ENCODE data around the gene LIMS1. TPM values are rescaled to one million over a fixed set of nuclear protein-coding genes. Genes with fewer than 3 reads are reported as not detected.
"Not testable (repeated sequence)": the region's sequence is repeated elsewhere in the genome, so short reads cannot be mapped to it uniquely, and the experiment has no call there.

LIMS1 gene
- total and polyA plus RNA-seq, 2 donors, result 27.1 to 28.5 TPM

DNA sequence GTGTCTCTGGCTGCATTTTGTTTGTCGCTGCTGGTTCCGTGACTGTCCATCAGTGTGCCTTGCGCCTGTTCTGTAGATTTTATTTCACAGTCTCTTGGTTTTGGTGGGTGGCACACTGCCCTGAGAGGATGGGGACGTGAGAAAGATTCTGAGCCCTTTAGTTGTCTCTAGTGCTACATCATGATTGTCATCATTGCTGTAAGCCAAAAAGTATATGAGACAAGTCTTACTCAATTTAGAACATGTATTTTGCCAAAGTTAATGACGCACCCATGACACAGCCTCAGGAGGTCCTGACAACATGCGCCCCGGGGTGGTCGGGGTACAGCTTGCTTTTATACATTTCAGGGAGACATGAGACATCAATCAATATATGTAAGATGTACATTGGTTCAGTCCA is 119.2 kb downstream of the LIMS1 start:
- not testable (repeated sequence) for H3K27me3 ChIP-seq (ENCODE audit: control insufficient read depth in 2 of 2, insufficient read depth in 1 of 2, low read length in 1 of 2); DNase-seq (ENCODE audit: low read depth in 6 of 9, low spot score in 9 of 9); H3K36me3 ChIP-seq (ENCODE audit: control insufficient read depth in 2 of 2, insufficient read depth in 2 of 2, low read length in 1 of 2); H3K9me3 ChIP-seq (ENCODE audit: control insufficient read depth in 2 of 2, insufficient read depth in 1 of 2, low read length in 1 of 2); H3K4me3 ChIP-seq (ENCODE audit: low read length in 2 of 2); H3K27ac ChIP-seq (ENCODE audit: low read depth in 1 of 2, low read length in 1 of 2)
- WGBS, result 97% methylated on average over 3 of the region's 8 CpGs
- H3K4me1 ChIP-seq (ENCODE audit: control insufficient read depth in 2 of 2, insufficient read depth in 2 of 2, low read length in 2 of 2), result peaks cover 0 to 13% of the 10 kb centered on the region in 2 donors

- H3K4me3 ChIP-seq (ENCODE audit: low read length in 2 of 2); H3K27ac ChIP-seq (ENCODE audit: low read depth in 1 of 2, low read length in 1 of 2); H3K36me3 ChIP-seq (ENCODE audit: control insufficient read depth in 2 of 2, insufficient read depth in 2 of 2, low read length in 1 of 2); DNase-seq (ENCODE audit: low read depth in 6 of 9, low spot score in 9 of 9); H3K27me3 ChIP-seq (ENCODE audit: control insufficient read depth in 2 of 2, insufficient read depth in 1 of 2, low read length in 1 of 2); H3K9me3 ChIP-seq (ENCODE audit: control insufficient read depth in 2 of 2, insufficient read depth in 1 of 2, low read length in 1 of 2): not testable (repeated sequence)
- H3K4me1 ChIP-seq (ENCODE audit: control insufficient read depth in 2 of 2, insufficient read depth in 2 of 2, low read length in 2 of 2), result peaks cover 0 to 13% of the 10 kb centered on the region in 2 donors
- 74% methylated on average over 5 of the region's 6 CpGs for WGBS
These were observed 119.6 kb downstream of the LIMS1 start for GRCh38 chr2:108653849-108654248.

DNA sequence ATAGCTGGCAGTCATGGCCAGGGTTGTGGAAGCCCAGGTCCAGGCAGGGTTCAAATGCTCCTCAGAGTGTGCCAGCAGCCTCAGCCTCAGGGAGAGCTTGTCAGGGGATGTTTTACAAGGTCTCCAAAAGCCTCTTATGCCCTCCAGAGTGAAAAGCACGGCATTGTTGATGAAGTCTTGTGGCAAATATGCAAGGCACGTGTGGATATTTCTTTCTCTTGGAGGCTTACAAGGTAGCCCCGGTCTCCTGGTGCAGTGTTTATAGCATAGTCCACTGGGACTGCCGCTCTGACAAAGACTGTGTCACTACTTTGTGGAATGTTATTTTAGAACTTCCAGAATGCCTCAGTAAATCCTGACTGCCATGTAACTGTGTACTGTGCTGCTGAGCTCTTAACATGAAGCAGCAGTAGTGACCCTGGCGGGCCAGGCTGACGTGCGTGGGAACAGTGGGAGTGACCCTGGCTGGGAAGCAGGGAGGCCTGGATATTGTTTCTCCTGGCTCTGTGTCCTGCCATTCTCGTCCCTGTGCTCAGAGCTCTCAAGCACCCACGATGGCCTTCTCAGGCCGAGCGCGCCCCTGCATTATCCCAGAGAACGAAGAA is 120.4 kb downstream of the LIMS1 start:
- H3K4me1 ChIP-seq (ENCODE audit: control insufficient read depth in 2 of 2, insufficient read depth in 2 of 2, low read length in 2 of 2), result peaks cover 0 to 13% of the 10 kb centered on the region in 2 donors
- WGBS, result 90% methylated on average over 10 of the region's 13 CpGs
- not testable (repeated sequence) for H3K9me3 ChIP-seq (ENCODE audit: control insufficient read depth in 2 of 2, insufficient read depth in 1 of 2, low read length in 1 of 2); H3K27me3 ChIP-seq (ENCODE audit: control insufficient read depth in 2 of 2, insufficient read depth in 1 of 2, low read length in 1 of 2); H3K36me3 ChIP-seq (ENCODE audit: control insufficient read depth in 2 of 2, insufficient read depth in 2 of 2, low read length in 1 of 2); H3K4me3 ChIP-seq (ENCODE audit: low read length in 2 of 2); DNase-seq (ENCODE audit: low read depth in 6 of 9, low spot score in 9 of 9); H3K27ac ChIP-seq (ENCODE audit: low read depth in 1 of 2, low read length in 1 of 2)

- H3K27ac ChIP-seq (ENCODE audit: low read depth in 1 of 2, low read length in 1 of 2); DNase-seq (ENCODE audit: low read depth in 6 of 9, low spot score in 9 of 9); H3K9me3 ChIP-seq (ENCODE audit: control insufficient read depth in 2 of 2, insufficient read depth in 1 of 2, low read length in 1 of 2); H3K36me3 ChIP-seq (ENCODE audit: control insufficient read depth in 2 of 2, insufficient read depth in 2 of 2, low read length in 1 of 2); H3K27me3 ChIP-seq (ENCODE audit: control insufficient read depth in 2 of 2, insufficient read depth in 1 of 2, low read length in 1 of 2); H3K4me3 ChIP-seq (ENCODE audit: low read length in 2 of 2): not testable (repeated sequence)
- H3K4me1 ChIP-seq (ENCODE audit: control insufficient read depth in 2 of 2, insufficient read depth in 2 of 2, low read length in 2 of 2), result peaks cover 0 to 13% of the 10 kb centered on the region in 2 donors
- no CpG with 5 or more reads among the region's 13 CpGs for WGBS
These were observed 121.0 kb downstream of the LIMS1 start for GRCh38 chr2:108655270-108655669.

GRCh38 chr2:108656282-108656681 is 122.0 kb downstream of the LIMS1 start:
- not testable (repeated sequence) for H3K4me3 ChIP-seq (ENCODE audit: low read length in 2 of 2); H3K9me3 ChIP-seq (ENCODE audit: control insufficient read depth in 2 of 2, insufficient read depth in 1 of 2, low read length in 1 of 2); H3K27me3 ChIP-seq (ENCODE audit: control insufficient read depth in 2 of 2, insufficient read depth in 1 of 2, low read length in 1 of 2); H3K4me1 ChIP-seq (ENCODE audit: control insufficient read depth in 2 of 2, insufficient read depth in 2 of 2, low read length in 2 of 2); H3K36me3 ChIP-seq (ENCODE audit: control insufficient read depth in 2 of 2, insufficient read depth in 2 of 2, low read length in 1 of 2); DNase-seq (ENCODE audit: low read depth in 6 of 9, low spot score in 9 of 9); H3K27ac ChIP-seq (ENCODE audit: low read depth in 1 of 2, low read length in 1 of 2)

DNA sequence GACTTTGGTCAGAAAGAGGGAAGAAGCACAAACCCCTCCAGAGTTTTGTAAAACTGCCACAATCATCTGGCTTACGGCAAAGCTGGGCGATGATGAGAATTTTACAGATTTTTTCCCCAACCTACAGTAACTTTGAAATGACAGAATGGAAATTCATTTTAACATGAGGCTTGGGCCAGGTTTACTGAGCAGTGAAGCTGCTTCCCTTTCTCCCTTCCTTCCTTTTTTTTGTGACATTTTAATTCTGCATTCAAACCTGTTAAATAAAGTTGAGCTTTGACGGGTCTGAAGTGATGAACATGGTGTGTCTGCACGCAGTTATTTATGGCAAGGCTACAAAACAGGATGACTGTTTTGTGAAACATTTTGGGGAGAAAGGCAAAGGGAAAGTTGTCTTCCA is 123.2 kb downstream of the LIMS1 start:
- H3K9me3 ChIP-seq (ENCODE audit: control insufficient read depth in 2 of 2, insufficient read depth in 1 of 2, low read length in 1 of 2); DNase-seq (ENCODE audit: low read depth in 6 of 9, low spot score in 9 of 9); H3K4me3 ChIP-seq (ENCODE audit: low read length in 2 of 2); H3K36me3 ChIP-seq (ENCODE audit: control insufficient read depth in 2 of 2, insufficient read depth in 2 of 2, low read length in 1 of 2); H3K27me3 ChIP-seq (ENCODE audit: control insufficient read depth in 2 of 2, insufficient read depth in 1 of 2, low read length in 1 of 2); H3K4me1 ChIP-seq (ENCODE audit: control insufficient read depth in 2 of 2, insufficient read depth in 2 of 2, low read length in 2 of 2); H3K27ac ChIP-seq (ENCODE audit: low read depth in 1 of 2, low read length in 1 of 2): not testable (repeated sequence)
- 40% methylated on average over 4 of the region's 4 CpGs for WGBS

- 82% methylated on average over 6 of the region's 7 CpGs for WGBS
- H3K4me3 ChIP-seq (ENCODE audit: low read length in 2 of 2); H3K27ac ChIP-seq (ENCODE audit: low read depth in 1 of 2, low read length in 1 of 2); DNase-seq (ENCODE audit: low read depth in 6 of 9, low spot score in 9 of 9); H3K36me3 ChIP-seq (ENCODE audit: control insufficient read depth in 2 of 2, insufficient read depth in 2 of 2, low read length in 1 of 2); H3K27me3 ChIP-seq (ENCODE audit: control insufficient read depth in 2 of 2, insufficient read depth in 1 of 2, low read length in 1 of 2); H3K9me3 ChIP-seq (ENCODE audit: control insufficient read depth in 2 of 2, insufficient read depth in 1 of 2, low read length in 1 of 2); H3K4me1 ChIP-seq (ENCODE audit: control insufficient read depth in 2 of 2, insufficient read depth in 2 of 2, low read length in 2 of 2): not testable (repeated sequence)
These were observed 124.3 kb downstream of the LIMS1 start for GRCh38 chr2:108658553-108658952.

- not testable (repeated sequence) for H3K36me3 ChIP-seq (ENCODE audit: control insufficient read depth in 2 of 2, insufficient read depth in 2 of 2, low read length in 1 of 2); H3K9me3 ChIP-seq (ENCODE audit: control insufficient read depth in 2 of 2, insufficient read depth in 1 of 2, low read length in 1 of 2); H3K27ac ChIP-seq (ENCODE audit: low read depth in 1 of 2, low read length in 1 of 2); H3K4me1 ChIP-seq (ENCODE audit: control insufficient read depth in 2 of 2, insufficient read depth in 2 of 2, low read length in 2 of 2); H3K4me3 ChIP-seq (ENCODE audit: low read length in 2 of 2); DNase-seq (ENCODE audit: low read depth in 6 of 9, low spot score in 9 of 9); H3K27me3 ChIP-seq (ENCODE audit: control insufficient read depth in 2 of 2, insufficient read depth in 1 of 2, low read length in 1 of 2)
- 73% methylated on average over 4 of the region's 4 CpGs for WGBS
These were observed 127.2 kb downstream of the LIMS1 start for GRCh38 chr2:108661493-108661892.

DNA sequence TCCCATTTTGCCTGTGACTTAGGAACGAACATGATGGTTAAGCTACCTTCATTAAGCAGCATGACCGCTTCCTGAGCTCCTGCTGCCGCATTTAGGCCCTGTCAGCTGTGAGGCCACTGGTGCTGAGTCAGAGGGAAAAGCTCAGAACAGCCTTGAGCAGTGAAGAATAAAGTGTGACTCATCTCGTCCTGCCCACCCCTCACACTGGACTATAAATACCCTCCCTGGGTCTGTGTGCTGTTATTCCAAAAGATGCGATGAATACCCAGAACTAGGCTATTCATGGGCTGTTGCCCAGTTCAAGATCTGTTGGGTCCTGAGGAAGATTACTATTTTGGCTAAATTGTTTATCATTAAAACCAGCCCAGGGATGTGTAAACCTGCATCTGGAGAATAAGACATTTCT is 127.9 kb downstream of the LIMS1 start:
- H3K27ac ChIP-seq (ENCODE audit: low read depth in 1 of 2, low read length in 1 of 2); H3K9me3 ChIP-seq (ENCODE audit: control insufficient read depth in 2 of 2, insufficient read depth in 1 of 2, low read length in 1 of 2); H3K36me3 ChIP-seq (ENCODE audit: control insufficient read depth in 2 of 2, insufficient read depth in 2 of 2, low read length in 1 of 2); H3K4me1 ChIP-seq (ENCODE audit: control insufficient read depth in 2 of 2, insufficient read depth in 2 of 2, low read length in 2 of 2); DNase-seq (ENCODE audit: low read depth in 6 of 9, low spot score in 9 of 9); H3K27me3 ChIP-seq (ENCODE audit: control insufficient read depth in 2 of 2, insufficient read depth in 1 of 2, low read length in 1 of 2); H3K4me3 ChIP-seq (ENCODE audit: low read length in 2 of 2): not testable (repeated sequence)
- WGBS, result 57% methylated on average over 5 of the region's 5 CpGs

DNA sequence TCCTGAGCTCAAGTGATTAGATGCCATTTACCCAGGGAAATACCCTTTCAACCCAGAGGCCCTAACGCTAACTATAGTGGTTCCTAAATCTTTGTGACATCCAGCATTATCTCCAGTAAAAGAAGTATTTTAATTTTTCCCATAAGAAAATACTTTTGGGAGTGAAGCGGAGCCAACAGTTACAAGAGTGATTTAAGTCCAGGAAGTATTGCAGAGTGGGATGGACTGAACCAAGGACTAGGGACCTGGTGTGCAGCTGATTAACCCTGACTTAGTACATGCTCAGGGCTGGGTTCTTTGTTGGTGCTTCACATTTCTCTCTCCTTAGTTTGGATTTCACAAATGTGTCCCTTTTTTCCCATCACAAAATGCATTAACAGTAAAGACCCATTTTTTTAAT is 129.1 kb downstream of the LIMS1 start:
- WGBS, result 99% methylated on average over 2 of the region's 2 CpGs
- not testable (repeated sequence) for H3K36me3 ChIP-seq (ENCODE audit: control insufficient read depth in 2 of 2, insufficient read depth in 2 of 2, low read length in 1 of 2); H3K27me3 ChIP-seq (ENCODE audit: control insufficient read depth in 2 of 2, insufficient read depth in 1 of 2, low read length in 1 of 2); H3K4me3 ChIP-seq (ENCODE audit: low read length in 2 of 2); H3K27ac ChIP-seq (ENCODE audit: low read depth in 1 of 2, low read length in 1 of 2); DNase-seq (ENCODE audit: low read depth in 6 of 9, low spot score in 9 of 9); H3K4me1 ChIP-seq (ENCODE audit: control insufficient read depth in 2 of 2, insufficient read depth in 2 of 2, low read length in 2 of 2); H3K9me3 ChIP-seq (ENCODE audit: control insufficient read depth in 2 of 2, insufficient read depth in 1 of 2, low read length in 1 of 2)

All from thymus (tissue), 11 donors.